ENCODE results near the gene AKR7A3.

The AKR7A3 gene

DNA sequence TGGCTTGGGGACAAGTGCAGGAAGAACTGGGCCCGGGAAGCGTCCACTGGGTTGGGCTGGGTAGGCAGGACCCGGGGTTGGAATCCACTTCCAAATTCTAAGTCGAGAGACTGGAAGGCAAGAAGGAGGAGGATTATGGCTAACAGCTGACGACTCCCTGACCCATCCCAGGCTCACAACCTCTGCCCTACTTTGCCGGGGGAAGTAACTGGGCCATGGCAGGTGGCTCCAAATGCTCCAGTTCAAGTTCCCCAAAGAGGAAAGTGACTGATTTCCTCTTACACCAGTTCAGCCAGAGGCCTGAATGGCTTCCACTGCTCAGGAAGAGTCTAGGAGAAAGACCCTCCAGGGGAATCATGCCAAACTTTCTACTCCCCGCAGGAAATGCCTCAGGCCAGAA lies 48.7 kb downstream of the AKR7A3 start:
- intact Hi-C loops (cut with micrococcal nuclease) = no loop called here
- H3K4me3 Mint-ChIP-seq = no peak overlapping the region
- H3K4me1 Mint-ChIP-seq (ENCODE audit: low read depth) = peaks cover 5% of the 10 kb centered on the region
- peaks cover 100% of the 10 kb centered on the region for H3K36me3 Mint-ChIP-seq (ENCODE audit: low read depth)
- H3K27me3 Mint-ChIP-seq = no peaks in the 10 kb centered on the region
- no peaks in the 10 kb centered on the region for H3K9me3 Mint-ChIP-seq
- H3K27ac Mint-ChIP-seq = peak overlapping the region; percentile 41

- Mint-ChIP-seq H3K4me1 (ENCODE audit: low read depth) (no peaks in the 10 kb centered on the region), H3K27ac (no peak overlapping the region), H3K27me3 (no peaks in the 10 kb centered on the region), H3K36me3 (ENCODE audit: low read depth) (peaks cover 100% of the 10 kb centered on the region), H3K4me3 (no peak overlapping the region), H3K9me3 (no peaks in the 10 kb centered on the region)
- intact Hi-C loops (cut with micrococcal nuclease) = no loop called here
Observed at GRCh38 chr1:19234224-19234623, 54.3 kb downstream of the AKR7A3 start.
